ENCODE results near the gene TLE4.
A peak's percentile ranks its signal among the peaks of the same experiment; 100 is the strongest.

The TLE4 gene

GRCh38 chr9:79562749-79563386, 8.9 kb upstream of the TLE4 start:
- in situ Hi-C loops (cut with HindIII; ENCODE audit: low pct_unique_long_range_greater_than_20kb, low sequenced_read_pairs): no loop called here
- DNase-seq (ENCODE audit: low read depth in 1 of 2, low spot score in 1 of 2): no peak
- TF ChIP-seq JUND (IDR thresholded peaks at IDR 0.05; ENCODE audit: low read depth): no peak

- in situ Hi-C loops (cut with HindIII; ENCODE audit: low pct_unique_long_range_greater_than_20kb, low sequenced_read_pairs): no loop called here
- DNase-seq (ENCODE audit: low read depth in 1 of 2, low spot score in 1 of 2): no peak
- no peak for TF ChIP-seq JUND (IDR thresholded peaks at IDR 0.05; ENCODE audit: low read depth)
Measured at GRCh38 chr9:79564105-79564504, 7.7 kb upstream of the TLE4 start.

- no peak for TF ChIP-seq JUND (IDR thresholded peaks at IDR 0.05; ENCODE audit: low read depth)
- no peak for DNase-seq (ENCODE audit: low read depth in 1 of 2, low spot score in 1 of 2)
- in situ Hi-C loops (cut with HindIII; ENCODE audit: low pct_unique_long_range_greater_than_20kb, low sequenced_read_pairs): no loop called here
Measured at GRCh38 chr9:79565245-79565644, 6.5 kb upstream of the TLE4 start.

DNA sequence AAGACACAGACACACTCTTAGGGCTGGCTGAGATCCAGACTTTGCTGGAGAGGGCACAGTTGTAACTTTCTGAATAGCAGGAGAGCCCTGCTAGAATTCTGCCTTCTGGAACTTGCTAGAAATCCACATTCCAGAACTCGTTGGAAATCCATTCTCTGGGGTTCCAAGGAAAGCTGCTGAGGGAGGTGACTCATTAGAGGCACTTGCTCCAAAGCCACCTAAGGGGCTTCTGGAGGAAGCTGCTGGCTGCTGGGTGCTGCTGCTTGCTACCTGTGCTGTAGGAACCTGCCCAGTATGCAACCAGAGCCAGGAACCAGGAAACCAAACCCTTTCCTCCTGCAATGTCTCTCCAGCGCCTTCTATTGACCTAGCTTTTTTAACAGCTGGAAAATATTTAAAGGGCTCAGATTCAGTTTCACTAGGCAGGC, 4.1 kb upstream of the TLE4 start:
- in situ Hi-C loops (cut with HindIII; ENCODE audit: low pct_unique_long_range_greater_than_20kb, low sequenced_read_pairs): no loop called here
- DNase-seq (ENCODE audit: low read depth in 1 of 2, low spot score in 1 of 2): peak in 1 of 2 experiments; percentile 5
- no peak for TF ChIP-seq JUND (IDR thresholded peaks at IDR 0.05; ENCODE audit: low read depth)

- no peak for DNase-seq (ENCODE audit: low read depth in 1 of 2, low spot score in 1 of 2)
- TF ChIP-seq JUND (IDR thresholded peaks at IDR 0.05; ENCODE audit: low read depth): no peak
Measured at GRCh38 chr9:79568337-79569101, 3.2 kb upstream of the TLE4 start.

GRCh38 chr9:79569814-79570447, 1.8 kb upstream of the TLE4 start:
- in situ Hi-C loops (cut with HindIII; ENCODE audit: low pct_unique_long_range_greater_than_20kb, low sequenced_read_pairs): no loop called here
- no peak for DNase-seq (ENCODE audit: low read depth in 1 of 2, low spot score in 1 of 2)
- no peak for TF ChIP-seq JUND (IDR thresholded peaks at IDR 0.05; ENCODE audit: low read depth)

More at GRCh38 chr9:79568337-79569101, 3.2 kb upstream of the TLE4 start:
- in situ Hi-C loops (cut with HindIII; ENCODE audit: low pct_unique_long_range_greater_than_20kb, low sequenced_read_pairs): no loop called here

GRCh38 chr9:79570448-79571308, 1.1 kb upstream of the TLE4 start:
- TF ChIP-seq JUND (IDR thresholded peaks at IDR 0.05; ENCODE audit: low read depth): no peak
- in situ Hi-C loops (cut with HindIII; ENCODE audit: low pct_unique_long_range_greater_than_20kb, low sequenced_read_pairs): no loop called here
- no peak for DNase-seq (ENCODE audit: low read depth in 1 of 2, low spot score in 1 of 2)

- TF ChIP-seq JUND (IDR thresholded peaks at IDR 0.05; ENCODE audit: low read depth): no peak
- no peak for DNase-seq (ENCODE audit: low read depth in 1 of 2, low spot score in 1 of 2)
- in situ Hi-C loops (cut with HindIII; ENCODE audit: low pct_unique_long_range_greater_than_20kb, low sequenced_read_pairs): no loop called here
Measured at GRCh38 chr9:79572032-79572607, 355 bp downstream of the TLE4 start.

GRCh38 chr9:79572608-79573411, 1.0 kb downstream of the TLE4 start:
- in situ Hi-C loops (cut with HindIII; ENCODE audit: low pct_unique_long_range_greater_than_20kb, low sequenced_read_pairs): no loop called here
- no peak for DNase-seq (ENCODE audit: low read depth in 1 of 2, low spot score in 1 of 2)
- no peak for TF ChIP-seq JUND (IDR thresholded peaks at IDR 0.05; ENCODE audit: low read depth)

DNA sequence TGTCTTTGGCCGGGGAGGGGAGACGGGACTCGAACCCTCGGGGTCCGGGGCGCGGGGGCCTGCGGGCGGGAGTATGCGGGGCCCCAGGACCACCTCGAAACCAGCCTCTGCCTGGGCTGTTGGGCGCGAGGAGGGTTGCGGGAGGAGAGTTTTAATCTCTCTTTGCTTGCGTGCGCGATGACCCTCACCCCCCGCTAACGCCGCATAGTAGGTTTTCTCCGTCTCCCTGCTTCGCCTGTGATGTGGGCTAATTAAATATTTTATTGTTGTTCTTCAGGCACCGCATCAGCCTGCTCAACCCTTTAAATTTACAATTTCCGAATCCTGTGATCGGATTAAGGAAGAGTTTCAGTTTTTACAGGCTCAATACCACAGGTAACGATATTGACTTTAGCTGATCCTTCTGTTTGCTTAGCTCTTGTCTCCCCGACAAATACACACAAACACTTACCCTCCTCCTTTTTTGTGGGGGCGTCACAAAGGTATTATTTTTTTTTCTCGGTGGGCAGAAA, 1.7 kb downstream of the TLE4 start:
- in situ Hi-C loops (cut with HindIII; ENCODE audit: low pct_unique_long_range_greater_than_20kb, low sequenced_read_pairs): no loop called here
- no peak for TF ChIP-seq JUND (IDR thresholded peaks at IDR 0.05; ENCODE audit: low read depth)

GRCh38 chr9:79574136-79574535, 2.4 kb downstream of the TLE4 start:
- TF ChIP-seq JUND (IDR thresholded peaks at IDR 0.05; ENCODE audit: low read depth): no peak
- DNase-seq (ENCODE audit: low read depth in 1 of 2, low spot score in 1 of 2): no peak
- in situ Hi-C loops (cut with HindIII; ENCODE audit: low pct_unique_long_range_greater_than_20kb, low sequenced_read_pairs): no loop called here

More for the DNA sequence above, 1.7 kb downstream of the TLE4 start:
- DNase-seq (ENCODE audit: low read depth in 1 of 2, low spot score in 1 of 2): no peak
